Neutrophil (primary cell): Measurements from ENCODE around the gene SLC17A9.

Source experiments
- H3K27ac ChIP-seq: fragments of 200-600 bp; sonication (generic); 2 replicates; pipeline ENCODE4 v1.5.1; 2016; ENCODE audit warnings: mild to moderate bottlenecking, moderate library complexity
- H3K27me3 ChIP-seq: fragments of 200-600 bp; sonication (generic); 2 replicates; pipeline ENCODE4 v1.6.0; 2016; ENCODE audit warnings: mild to moderate bottlenecking
- H3K36me3 ChIP-seq: fragments of 200-600 bp; sonication (generic); 2 replicates; pipeline ENCODE4 v1.5.1; 2017
- H3K4me1 ChIP-seq, 2 experiments: fragments of 200-600 bp in 1 of 2; sonication (generic) in 1 of 2; 1 replicate in 1 of 2; 2 replicates in 1 of 2; pipeline versions ENCODE4 v1.5.1 to v1.6.1; 2013 to 2016; ENCODE audit warnings: low read depth in 1 of 2, low read length in 1 of 2, mild to moderate bottlenecking in 1 of 2, moderate library complexity in 1 of 2; ENCODE audit not compliant: control insufficient read depth in 1 of 2, insufficient read depth in 1 of 2
- H3K4me3 ChIP-seq, 2 experiments: fragments of 200-600 bp in 1 of 2; sonication (generic) in 1 of 2; 1 replicate in 1 of 2; 2 replicates in 1 of 2; pipeline ENCODE4 v1.5.1; 2013 to 2016; ENCODE audit warnings: low read depth in 1 of 2, low read length in 1 of 2, mild to moderate bottlenecking in 1 of 2, moderate library complexity in 1 of 2
- H3K9me3 ChIP-seq: fragments of 200-600 bp; sonication (generic); 2 replicates; pipeline ENCODE4 v1.5.1; 2016
- TF ChIP-seq, protein P1 (sequence below): fragments of 200-600 bp; sonication (generic); IDR thresholded peaks from 2 replicates; pipeline ENCODE4 v1.5.1; 2016; ENCODE audit warnings: antibody characterized with exemption

Gene SLC17A9

DNA sequence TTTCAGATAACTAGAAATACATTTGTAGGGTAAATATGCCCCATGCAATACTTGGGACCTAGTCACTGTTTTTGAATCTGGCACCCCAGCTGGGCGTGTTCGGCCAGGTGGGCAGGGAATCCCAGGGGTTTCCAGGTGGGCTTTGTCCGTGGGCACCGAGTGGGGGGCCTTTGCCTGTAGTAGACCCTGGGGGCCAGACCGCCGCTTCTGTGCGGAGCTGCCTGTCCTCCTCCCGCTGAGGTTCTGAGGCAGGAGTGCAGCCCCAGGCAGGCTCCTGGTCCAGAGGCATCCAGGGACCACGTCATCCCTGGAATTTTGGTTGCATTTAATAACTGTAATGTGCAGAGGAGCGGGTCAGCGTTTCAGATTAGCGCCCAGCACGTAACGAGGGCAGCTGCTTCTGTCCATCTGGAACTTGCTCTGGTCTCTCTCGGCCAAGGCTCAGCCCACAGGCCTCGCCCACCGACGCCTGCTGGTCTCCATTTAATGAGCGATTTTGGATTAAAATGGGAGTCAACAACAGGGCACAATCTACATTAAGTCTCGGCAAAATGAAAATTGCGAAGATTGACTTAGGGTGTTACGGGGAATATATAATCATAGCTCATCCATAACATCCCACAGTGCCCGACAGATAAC, 41.5 kb downstream of the SLC17A9 start:
- Histone ChIP-seq H3K36me3 (no peaks in the 10 kb centered on the region), H3K27me3 (peaks cover 85% of the 10 kb centered on the region), H3K27ac (no peak overlapping the region), H3K4me1 (no peaks in the 10 kb centered on the region), H3K9me3 (no peaks in the 10 kb centered on the region), H3K4me3 (no peak overlapping the region)
- TF ChIP-seq, protein P1, sequence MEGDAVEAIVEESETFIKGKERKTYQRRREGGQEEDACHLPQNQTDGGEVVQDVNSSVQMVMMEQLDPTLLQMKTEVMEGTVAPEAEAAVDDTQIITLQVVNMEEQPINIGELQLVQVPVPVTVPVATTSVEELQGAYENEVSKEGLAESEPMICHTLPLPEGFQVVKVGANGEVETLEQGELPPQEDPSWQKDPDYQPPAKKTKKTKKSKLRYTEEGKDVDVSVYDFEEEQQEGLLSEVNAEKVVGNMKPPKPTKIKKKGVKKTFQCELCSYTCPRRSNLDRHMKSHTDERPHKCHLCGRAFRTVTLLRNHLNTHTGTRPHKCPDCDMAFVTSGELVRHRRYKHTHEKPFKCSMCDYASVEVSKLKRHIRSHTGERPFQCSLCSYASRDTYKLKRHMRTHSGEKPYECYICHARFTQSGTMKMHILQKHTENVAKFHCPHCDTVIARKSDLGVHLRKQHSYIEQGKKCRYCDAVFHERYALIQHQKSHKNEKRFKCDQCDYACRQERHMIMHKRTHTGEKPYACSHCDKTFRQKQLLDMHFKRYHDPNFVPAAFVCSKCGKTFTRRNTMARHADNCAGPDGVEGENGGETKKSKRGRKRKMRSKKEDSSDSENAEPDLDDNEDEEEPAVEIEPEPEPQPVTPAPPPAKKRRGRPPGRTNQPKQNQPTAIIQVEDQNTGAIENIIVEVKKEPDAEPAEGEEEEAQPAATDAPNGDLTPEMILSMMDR = no peak

DNA sequence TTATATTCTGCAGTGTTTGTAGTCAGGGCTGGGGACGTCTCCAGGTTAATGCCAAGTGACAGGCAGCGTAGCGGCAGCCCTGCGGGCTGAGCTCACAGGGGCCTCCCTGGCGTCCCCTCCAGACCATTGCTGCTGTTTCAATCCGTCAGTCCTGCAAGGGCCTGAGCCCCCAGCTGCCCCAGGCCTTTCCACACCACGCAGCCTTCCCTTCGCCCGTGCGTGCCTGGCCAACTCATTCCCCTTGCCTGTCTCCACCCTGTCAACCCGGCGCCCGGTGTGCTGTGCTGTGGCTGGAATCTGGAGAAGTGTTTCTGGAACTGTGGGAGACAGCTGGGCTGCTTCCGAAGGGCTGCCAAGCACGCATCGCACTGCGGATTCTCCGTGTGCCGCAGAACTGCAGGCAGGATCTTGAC, 42.4 kb downstream of the SLC17A9 start:
- Histone ChIP-seq H3K4me1 (no peaks in the 10 kb centered on the region), H3K36me3 (no peaks in the 10 kb centered on the region), H3K9me3 (no peaks in the 10 kb centered on the region), H3K27me3 (peaks cover 88% of the 10 kb centered on the region), H3K27ac (no peak overlapping the region), H3K4me3 (no peak overlapping the region)
- TF ChIP-seq, protein P1 = no peak

DNA sequence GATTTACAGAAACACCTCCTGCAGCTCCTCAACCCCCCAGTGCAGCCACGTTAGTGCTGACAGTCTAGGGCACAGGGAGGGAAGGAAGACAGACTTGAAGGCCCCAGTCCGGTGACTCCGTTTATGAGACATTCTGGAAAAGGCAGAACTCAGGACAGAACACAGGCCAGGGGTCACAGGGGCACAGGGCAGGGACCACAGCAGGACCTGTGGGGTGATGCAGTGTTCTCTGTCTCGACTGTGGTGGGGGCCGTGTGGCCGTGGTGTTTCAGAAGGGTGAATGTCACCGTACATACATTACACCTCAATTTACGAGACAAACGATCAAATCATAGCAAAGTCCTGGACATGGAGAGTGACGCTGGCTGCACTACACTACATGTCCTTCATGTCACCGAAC, 43.0 kb downstream of the SLC17A9 start:
- no peak overlapping the region for H3K27ac ChIP-seq
- peaks cover 88% of the 10 kb centered on the region for H3K27me3 ChIP-seq
- H3K9me3 ChIP-seq = no peaks in the 10 kb centered on the region
- H3K36me3 ChIP-seq = no peaks in the 10 kb centered on the region
- H3K4me3 ChIP-seq = no peak overlapping the region
- TF ChIP-seq, protein P1 = no peak
- no peaks in the 10 kb centered on the region for H3K4me1 ChIP-seq

DNA sequence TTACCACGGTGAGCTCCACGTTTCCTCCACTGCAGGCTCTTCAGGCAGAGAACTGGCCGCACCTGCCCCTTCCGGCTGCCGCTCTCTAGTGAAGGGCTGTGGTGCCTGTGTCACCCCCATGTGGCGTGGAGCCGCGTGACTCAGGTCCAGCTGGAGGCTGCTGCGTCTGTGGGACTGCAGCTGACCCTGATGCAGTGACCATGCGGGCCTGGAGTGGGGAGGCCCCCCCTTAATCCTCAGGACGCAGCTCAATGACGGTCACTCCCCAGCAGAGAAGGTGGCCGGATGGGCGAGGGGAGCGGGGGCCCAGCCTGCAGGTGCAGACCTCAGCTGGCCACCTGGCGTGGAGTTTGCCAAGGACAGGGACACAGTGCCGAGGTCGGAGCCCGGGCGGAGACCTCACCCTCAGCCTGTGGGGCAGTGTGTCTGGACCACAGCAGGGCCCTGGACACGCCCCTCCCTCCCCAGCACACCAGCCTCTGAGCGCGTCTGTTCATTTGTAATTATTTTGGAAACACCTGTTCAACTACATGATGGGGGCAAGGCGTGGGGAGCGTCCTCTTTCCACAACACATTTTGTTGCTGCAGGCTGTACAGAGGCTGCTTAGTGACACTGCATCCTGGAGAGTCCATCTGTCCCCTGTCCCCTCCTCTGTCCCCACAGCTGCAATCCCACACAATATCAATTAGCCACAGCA, 43.5 kb downstream of the SLC17A9 start:
- H3K4me3 ChIP-seq = no peak overlapping the region
- TF ChIP-seq, protein P1 = no peak
- H3K4me1 ChIP-seq = no peaks in the 10 kb centered on the region
- no peak overlapping the region for H3K27ac ChIP-seq
- H3K36me3 ChIP-seq = no peaks in the 10 kb centered on the region
- H3K27me3 ChIP-seq = peaks cover 88% of the 10 kb centered on the region
- no peaks in the 10 kb centered on the region for H3K9me3 ChIP-seq

DNA sequence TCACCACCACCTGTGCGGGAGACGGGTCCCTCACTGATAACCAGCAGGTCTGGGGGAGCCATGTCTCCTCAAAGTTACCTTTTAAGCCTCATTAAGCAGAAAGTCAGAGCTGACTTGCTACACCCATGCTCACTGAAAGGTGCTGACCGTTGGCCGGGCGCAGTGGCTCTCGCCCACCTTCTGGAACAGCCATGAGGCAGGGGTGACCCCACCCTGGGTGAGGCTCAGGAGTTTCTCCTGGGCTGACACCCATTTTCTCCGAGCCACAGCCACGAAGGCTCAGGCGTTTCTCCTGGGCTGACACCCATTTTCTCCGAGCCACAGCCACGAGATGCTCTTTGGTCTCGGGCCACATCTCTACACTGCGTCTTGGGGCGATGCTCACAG, 44.1 kb downstream of the SLC17A9 start:
- no peaks in the 10 kb centered on the region for H3K4me1 ChIP-seq
- no peaks in the 10 kb centered on the region for H3K9me3 ChIP-seq
- TF ChIP-seq, protein P1 = no peak
- no peak overlapping the region for H3K4me3 ChIP-seq
- H3K36me3 ChIP-seq = no peaks in the 10 kb centered on the region
- H3K27me3 ChIP-seq = peaks cover 88% of the 10 kb centered on the region
- no peak overlapping the region for H3K27ac ChIP-seq
